Cardiac fibroblast (primary cell): ENCODE results near the gene FAM124A.

ENCODE experiments used
- DNase-seq, 2 donors: peaks; one replicate each; pipeline versions ENCODE4 v3.0.0 to v3.0.0-alpha.2; 2010; ENCODE audit warnings: low read depth in 2 of 2
- H3K4me3 ChIP-seq, 2 donors: replicated peaks in 1 of 2; 1 replicate in 1 of 2; 2 replicates in 1 of 2; pipeline ENCODE4 v1.5.1; 2011; ENCODE audit warnings: low read depth in 2 of 2, low read length in 2 of 2, mild to moderate bottlenecking in 2 of 2, moderate library complexity in 1 of 2
- TF ChIP-seq, protein P1 (sequence below): IDR thresholded peaks from one replicate; pipeline ENCODE4 v1.5.1; 2011; ENCODE audit warnings: low read depth, mild to moderate bottlenecking, low read length, inconsistent platforms

The FAM124A gene

GRCh38 chr13:51291341-51291740 lies 69.1 kb downstream of the FAM124A start:
- TF ChIP-seq, protein P1, sequence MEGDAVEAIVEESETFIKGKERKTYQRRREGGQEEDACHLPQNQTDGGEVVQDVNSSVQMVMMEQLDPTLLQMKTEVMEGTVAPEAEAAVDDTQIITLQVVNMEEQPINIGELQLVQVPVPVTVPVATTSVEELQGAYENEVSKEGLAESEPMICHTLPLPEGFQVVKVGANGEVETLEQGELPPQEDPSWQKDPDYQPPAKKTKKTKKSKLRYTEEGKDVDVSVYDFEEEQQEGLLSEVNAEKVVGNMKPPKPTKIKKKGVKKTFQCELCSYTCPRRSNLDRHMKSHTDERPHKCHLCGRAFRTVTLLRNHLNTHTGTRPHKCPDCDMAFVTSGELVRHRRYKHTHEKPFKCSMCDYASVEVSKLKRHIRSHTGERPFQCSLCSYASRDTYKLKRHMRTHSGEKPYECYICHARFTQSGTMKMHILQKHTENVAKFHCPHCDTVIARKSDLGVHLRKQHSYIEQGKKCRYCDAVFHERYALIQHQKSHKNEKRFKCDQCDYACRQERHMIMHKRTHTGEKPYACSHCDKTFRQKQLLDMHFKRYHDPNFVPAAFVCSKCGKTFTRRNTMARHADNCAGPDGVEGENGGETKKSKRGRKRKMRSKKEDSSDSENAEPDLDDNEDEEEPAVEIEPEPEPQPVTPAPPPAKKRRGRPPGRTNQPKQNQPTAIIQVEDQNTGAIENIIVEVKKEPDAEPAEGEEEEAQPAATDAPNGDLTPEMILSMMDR: no peak
- no peak overlapping the region for H3K4me3 ChIP-seq
- DNase-seq: peak; percentile 15 to 37

GRCh38 chr13:51292000-51292565 lies 69.9 kb downstream of the FAM124A start:
- no peak overlapping the region for H3K4me3 ChIP-seq
- DNase-seq: peak; percentile 26 to 72
- TF ChIP-seq, protein P1: no peak

- TF ChIP-seq, protein P1: no peak
- DNase-seq: no peak
- H3K4me3 ChIP-seq: no peak overlapping the region
These were observed 75.4 kb downstream of the FAM124A start for GRCh38 chr13:51297556-51297955.

DNA sequence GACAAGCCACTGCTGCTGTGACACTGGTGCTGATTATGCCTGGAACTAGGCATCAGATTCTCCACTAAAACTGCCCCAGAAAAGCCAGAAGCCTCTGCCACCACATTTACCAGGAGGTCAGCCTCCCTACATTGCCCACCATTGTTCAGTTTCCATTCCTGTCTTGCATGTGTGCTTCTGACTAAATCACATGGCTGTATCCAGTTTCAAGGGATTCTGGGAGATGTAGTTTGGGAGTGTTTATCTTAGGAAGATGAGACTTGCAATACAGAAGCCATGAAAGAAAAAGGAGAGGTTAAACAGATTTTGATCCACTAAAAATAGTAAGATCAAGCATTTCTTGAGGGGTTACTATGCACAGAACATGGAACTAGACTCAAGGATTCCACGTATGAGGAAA lies 76.6 kb downstream of the FAM124A start:
- DNase-seq: peak; percentile 14 to 18

DNA sequence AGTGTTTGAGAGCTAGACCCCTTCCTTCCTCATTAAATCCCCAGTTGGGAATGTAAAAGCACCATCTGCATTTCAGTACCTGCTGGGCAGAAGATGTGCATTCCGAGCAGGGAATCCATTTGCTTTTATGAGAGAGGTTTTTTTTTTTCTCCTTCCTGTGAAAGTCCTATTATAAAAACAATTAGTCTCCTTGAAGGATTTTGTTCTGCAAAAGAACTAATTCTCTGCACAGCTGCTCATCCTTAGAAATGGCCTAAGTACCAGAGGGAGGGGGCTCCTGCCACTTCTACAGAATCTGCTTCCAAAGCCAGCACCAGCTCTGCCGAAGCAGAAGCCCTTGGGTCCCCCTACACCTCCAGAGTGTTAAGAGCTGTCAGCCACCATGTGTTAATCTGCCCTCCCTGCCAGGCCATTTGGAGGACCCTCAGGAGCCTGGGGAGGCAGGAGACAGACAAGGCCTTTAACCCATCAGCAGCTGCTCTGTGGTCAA lies 80.9 kb downstream of the FAM124A start:
- TF ChIP-seq, protein P1: no peak
- no peak for DNase-seq
- no peak overlapping the region for H3K4me3 ChIP-seq

More for the DNA sequence above, 76.6 kb downstream of the FAM124A start:
- TF ChIP-seq, protein P1: no peak
- H3K4me3 ChIP-seq: no peak overlapping the region

DNA sequence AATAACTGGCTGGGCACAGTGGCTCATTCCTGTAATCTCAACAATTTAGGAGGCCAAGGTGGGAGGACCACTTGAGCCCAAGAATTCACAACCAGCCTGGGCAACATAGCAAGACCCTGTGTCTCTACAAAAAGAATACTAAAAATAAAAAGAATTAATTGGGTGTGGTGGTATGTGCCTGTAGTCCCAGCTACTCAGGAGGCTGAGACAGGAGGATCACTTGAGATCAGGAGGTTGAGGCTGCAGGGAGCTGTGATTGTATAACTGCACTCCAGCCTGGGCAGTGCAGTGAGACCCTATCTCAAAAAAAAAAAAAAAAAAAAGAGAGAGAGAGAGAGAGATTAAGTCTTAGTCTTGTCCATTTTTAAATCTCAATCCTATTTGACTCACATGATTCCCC lies 81.7 kb downstream of the FAM124A start:
- TF ChIP-seq, protein P1: no peak
- DNase-seq: no peak
- H3K4me3 ChIP-seq: no peak overlapping the region

GRCh38 chr13:51305271-51305967 lies 83.2 kb downstream of the FAM124A start:
- TF ChIP-seq, protein P1: no peak
- no peak for DNase-seq
- H3K4me3 ChIP-seq: no peak overlapping the region
